Ovary (tissue), 9 donors: ENCODE results near the gene LGR5. TPM values are rescaled to one million over a fixed set of nuclear protein-coding genes. Genes with fewer than 3 reads are reported as not detected.

Experiments used
- DNase-seq, 5 donors: peaks; one replicate each; pipeline ENCODE4 v3.0.0-alpha.2; 2019 to 2020
- H3K27ac ChIP-seq, 2 donors: fragments of 200-600 bp; one replicate each; pipeline versions ENCODE4 v1.5.1 to v1.8.0; 2019 to 2022
- H3K27me3 ChIP-seq: fragments of 200-600 bp; one replicate; pipeline ENCODE4 v1.8.0; 2022
- H3K36me3 ChIP-seq: fragments of 200-600 bp; sonication (generic); one replicate; pipeline ENCODE4 v1.5.1; 2019
- H3K4me1 ChIP-seq: one replicate; pipeline ENCODE4 v1.8.1; 2013; ENCODE audit warnings: mild to moderate bottlenecking, moderate library complexity; ENCODE audit not compliant: insufficient read depth
- H3K4me3 ChIP-seq: fragments of 200-600 bp; sonication (generic); one replicate; pipeline ENCODE4 v1.5.1; 2017
- H3K9me3 ChIP-seq, 2 donors: fragments of 200-600 bp in 1 of 2; sonication (generic) in 1 of 2; one replicate each; pipeline versions ENCODE4 v1.5.1 to v1.8.1; 2013 to 2019; ENCODE audit warnings: mild to moderate bottlenecking in 1 of 2, moderate library complexity in 1 of 2
- CTCF ChIP-seq, 3 donors: fragments of 450-650 bp in 2 of 3; fragments of 200-600 bp in 1 of 3; IDR thresholded peaks; one replicate each; pipeline versions ENCODE4 v1.5.1 to v1.8.0; 2016 to 2022; ENCODE audit warnings: antibody characterized with exemption in 3 of 3, mild to moderate bottlenecking in 1 of 3
- EP300 ChIP-seq: sonication (generic); formaldehyde crosslinking; IDR thresholded peaks from one replicate; pipeline ENCODE4 v1.6.1; 2017; ENCODE audit warnings: antibody characterized with exemption
- POLR2A ChIP-seq: fragments of 450-650 bp; IDR thresholded peaks from one replicate; pipeline ENCODE4 v1.6.1; 2017; ENCODE audit warnings: antibody characterized with exemption, mild to moderate bottlenecking, moderate library complexity
- WGBS, 3 donors: extraction: QIAGEN DNeasy Blood & Tissue Kit in 1 of 3; methylation state at CpG; one replicate each; pipeline versions ENCODE4 v1.1.5 to v1.1.7; 2013 to 2017; 5-methylcytosine and 5-hydroxymethylcytosine counted together
- intact Hi-C, 4 donors: fragments of 100-400 bp; cut with DNase I; formaldehyde crosslinking; loops; one replicate each; pipeline versions ENCODE4 v1.11.0 to v1.15.1; 2022 to 2023
- polyA plus RNA-seq, 2 donors: library from polyadenylated mRNA; stranded (reverse); fragments of 200-250 nt in 1 of 2; fragments of 350-450 nt in 1 of 2; fragmentation: Illumina TruSeq in 1 of 2; extraction: RNeasy Lipid Tissue Mini Kit (QIAGEN cat#74804) in 1 of 2; gene quantifications; one replicate each; pipeline ENCODE4 v1.2.3, GENCODE V29; 2013 to 2014
- total RNA-seq, 7 donors: library from RNA; depleted of rRNA in 2 of 7; stranded (reverse); fragments of >200 nt in 2 of 7; fragmentation: NEBNext Ultra II Directional in 3 of 7; extraction: Animal tissue kit (Norgen Biotek cat#: 25700) in 3 of 7; gene quantifications; one replicate each; pipeline versions ENCODE4 v1.1.0 to v1.2.4, GENCODE V29; 2016 to 2023
- donor health status: DM: no; HTN: no; CAD: no; lungs with moderate emphysema.
- donor health status: DM: no; HTN: no; CAD: no.
- donor health status: Bipolar disorder and iron deficiency.
- donor health status: DM: yes; HTN: yes; CAD: no.
- donor health status: DM: no; HTN: no; CAD: no.
- donor health status: DM: yes; HTN: yes; CAD: no.

The LGR5 gene
- total and polyA plus RNA-seq, 9 donors = 0.31 to 3.5 (median 0.84) TPM

- no peaks in the 10 kb centered on the region for H3K27me3 ChIP-seq
- intact Hi-C loops = no loop called here
- TF ChIP-seq CTCF (IDR thresholded peaks at IDR 0.05) (no peak), EP300 (no peak), POLR2A (no peak)
- no peaks in the 10 kb centered on the region for H3K36me3 ChIP-seq
- no peaks in the 10 kb centered on the region for H3K9me3 ChIP-seq
- no peak overlapping the region for H3K4me3 ChIP-seq
- H3K4me1 ChIP-seq = no peaks in the 10 kb centered on the region
- no peak for DNase-seq
- 19 to 42% (median 30%) methylated on average over 1 of the region's 1 CpG for WGBS, 3 donors
- no peak overlapping the region for H3K27ac ChIP-seq
These were observed 42.1 kb upstream of the LGR5 start for GRCh38 chr12:71397433-71397954.

GRCh38 chr12:71399197-71399596 lies 40.4 kb upstream of the LGR5 start:
- no peaks in the 10 kb centered on the region for H3K9me3 ChIP-seq
- H3K4me1 ChIP-seq = no peaks in the 10 kb centered on the region
- TF ChIP-seq CTCF (IDR thresholded peaks at IDR 0.05) (no peak), POLR2A (no peak), EP300 (no peak)
- no peak for DNase-seq
- WGBS, 3 donors = 41 to 62% (median 42%) methylated on average over 2 of the region's 2 CpGs
- no peak overlapping the region for H3K4me3 ChIP-seq
- H3K27me3 ChIP-seq = no peaks in the 10 kb centered on the region
- intact Hi-C loops = no loop called here
- no peaks in the 10 kb centered on the region for H3K36me3 ChIP-seq
- no peak overlapping the region for H3K27ac ChIP-seq

GRCh38 chr12:71400481-71400880 lies 39.1 kb upstream of the LGR5 start:
- intact Hi-C loops = no loop called here
- WGBS, 3 donors = 84 to 90% (median 89%) methylated on average over 2 of the region's 2 CpGs
- TF ChIP-seq POLR2A = no peak
- no peak for TF ChIP-seq CTCF (IDR thresholded peaks at IDR 0.05)
- TF ChIP-seq EP300 = no peak

DNA sequence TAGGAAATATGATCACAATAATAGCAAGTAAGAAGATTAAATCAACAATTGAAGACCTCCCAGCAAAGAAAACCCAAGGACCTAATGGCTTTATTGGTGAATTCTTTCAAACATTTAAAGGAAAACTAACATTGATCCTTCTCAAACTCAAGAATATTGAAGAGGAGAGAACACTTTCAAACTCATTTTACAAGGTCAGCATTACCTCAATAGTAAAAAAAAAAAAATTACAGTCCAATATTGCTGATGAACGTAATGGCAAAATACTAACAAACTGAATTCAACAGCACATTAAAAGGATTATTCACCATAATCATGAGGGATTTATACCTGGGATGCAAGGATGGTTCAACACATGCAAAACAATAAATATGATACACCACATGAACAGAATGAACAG lies 33.7 kb upstream of the LGR5 start:
- no peaks in the 10 kb centered on the region for H3K4me1 ChIP-seq
- no peak for DNase-seq
- WGBS, 3 donors = 88 to 94% (median 93%) methylated on average over 1 of the region's 1 CpG
- intact Hi-C loops = no loop called here
- H3K36me3 ChIP-seq = no peaks in the 10 kb centered on the region
- no peak for TF ChIP-seq EP300
- no peak for TF ChIP-seq POLR2A
- TF ChIP-seq CTCF (IDR thresholded peaks at IDR 0.05) = no peak
- no peaks in the 10 kb centered on the region for H3K9me3 ChIP-seq
- no peak overlapping the region for H3K4me3 ChIP-seq
- H3K27me3 ChIP-seq = no peaks in the 10 kb centered on the region
- H3K27ac ChIP-seq = no peak overlapping the region

More at GRCh38 chr12:71400481-71400880, 39.1 kb upstream of the LGR5 start:
- Histone ChIP-seq H3K36me3 (no peaks in the 10 kb centered on the region), H3K4me3 (no peak overlapping the region), H3K27me3 (no peaks in the 10 kb centered on the region), H3K4me1 (no peaks in the 10 kb centered on the region), H3K27ac (no peak overlapping the region), H3K9me3 (no peaks in the 10 kb centered on the region)
- DNase-seq = no peak
